Nephron (organoid): ENCODE measurements around the gene UTP4.

Experiments
- H3K27ac Mint-ChIP-seq, 3 experiments: 2 replicates each; pipeline ENCODE4 v1.8.0; 2020; ENCODE audit warnings: mixed read lengths in 3 of 3, mild to moderate bottlenecking in 2 of 3, moderate library complexity in 1 of 3
- H3K27me3 Mint-ChIP-seq: 2 replicates; pipeline ENCODE4 v1.8.0; 2021; ENCODE audit warnings: low read depth, mild to moderate bottlenecking, moderate library complexity, mixed read lengths
- H3K36me3 Mint-ChIP-seq: 2 replicates; pipeline ENCODE4 v1.8.0; 2020; ENCODE audit warnings: low read depth, mixed read lengths
- H3K4me1 Mint-ChIP-seq: 2 replicates; pipeline ENCODE4 v1.8.0; 2020; ENCODE audit warnings: mixed read lengths
- H3K4me3 Mint-ChIP-seq, 3 experiments: 2 replicates each; pipeline ENCODE4 v1.8.0; 2020; ENCODE audit warnings: mild to moderate bottlenecking in 3 of 3, mixed read lengths in 3 of 3, moderate library complexity in 2 of 3
- H3K9me3 Mint-ChIP-seq: 2 replicates; pipeline ENCODE4 v1.8.0; 2020; ENCODE audit warnings: mixed read lengths
- TF ChIP-seq, protein P1 (sequence below), 3 experiments: fragments of 200-600 bp; sonication (generic); IDR thresholded peaks; one replicate each; pipeline ENCODE4 v1.5.0; 2021; ENCODE audit warnings: antibody characterized with exemption in 3 of 3; ENCODE audit not compliant: unreplicated experiment in 3 of 3

The UTP4 gene

GRCh38 chr16:69188716-69189115 is 56.3 kb downstream of the UTP4 start:
- peaks cover 6% of the 10 kb centered on the region for H3K36me3 Mint-ChIP-seq
- peaks cover 39% of the 10 kb centered on the region for H3K4me1 Mint-ChIP-seq
- H3K4me3 Mint-ChIP-seq: peak overlapping the region; percentile 84 to 87 (median 84)
- H3K27me3 Mint-ChIP-seq: no peaks in the 10 kb centered on the region
- peak overlapping the region; percentile 67 to 75 (median 73) for H3K27ac Mint-ChIP-seq
- no peaks in the 10 kb centered on the region for H3K9me3 Mint-ChIP-seq
- TF ChIP-seq, protein P1, sequence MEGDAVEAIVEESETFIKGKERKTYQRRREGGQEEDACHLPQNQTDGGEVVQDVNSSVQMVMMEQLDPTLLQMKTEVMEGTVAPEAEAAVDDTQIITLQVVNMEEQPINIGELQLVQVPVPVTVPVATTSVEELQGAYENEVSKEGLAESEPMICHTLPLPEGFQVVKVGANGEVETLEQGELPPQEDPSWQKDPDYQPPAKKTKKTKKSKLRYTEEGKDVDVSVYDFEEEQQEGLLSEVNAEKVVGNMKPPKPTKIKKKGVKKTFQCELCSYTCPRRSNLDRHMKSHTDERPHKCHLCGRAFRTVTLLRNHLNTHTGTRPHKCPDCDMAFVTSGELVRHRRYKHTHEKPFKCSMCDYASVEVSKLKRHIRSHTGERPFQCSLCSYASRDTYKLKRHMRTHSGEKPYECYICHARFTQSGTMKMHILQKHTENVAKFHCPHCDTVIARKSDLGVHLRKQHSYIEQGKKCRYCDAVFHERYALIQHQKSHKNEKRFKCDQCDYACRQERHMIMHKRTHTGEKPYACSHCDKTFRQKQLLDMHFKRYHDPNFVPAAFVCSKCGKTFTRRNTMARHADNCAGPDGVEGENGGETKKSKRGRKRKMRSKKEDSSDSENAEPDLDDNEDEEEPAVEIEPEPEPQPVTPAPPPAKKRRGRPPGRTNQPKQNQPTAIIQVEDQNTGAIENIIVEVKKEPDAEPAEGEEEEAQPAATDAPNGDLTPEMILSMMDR (IDR thresholded peaks at IDR 0.05; ENCODE audit: unreplicated experiment in 3 of 3): no peak

DNA sequence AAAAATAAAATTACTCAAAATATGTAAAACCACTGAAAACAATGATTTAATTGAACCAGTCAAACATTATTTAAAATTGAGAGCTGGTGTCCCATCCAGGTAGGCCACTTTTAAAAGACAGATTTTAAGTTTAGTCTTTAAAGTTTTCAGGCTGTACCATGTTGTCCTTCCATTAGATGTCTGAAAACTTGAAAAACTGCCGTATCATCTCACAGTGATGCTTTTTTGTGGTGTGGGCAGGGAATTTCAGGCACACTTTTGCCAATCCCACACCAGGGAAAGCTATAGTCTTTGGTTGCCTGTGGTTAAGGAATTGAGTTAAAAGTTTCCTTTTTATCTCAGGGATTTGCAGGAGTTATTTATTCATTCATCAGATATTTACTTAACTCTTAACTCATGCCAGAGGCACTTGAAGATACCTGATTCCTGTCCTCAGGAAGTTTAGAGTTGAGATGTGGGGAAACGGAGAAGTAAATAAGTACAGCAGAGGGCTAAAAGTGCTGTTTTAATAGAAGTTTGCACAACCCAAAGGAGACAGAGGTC is 57.7 kb downstream of the UTP4 start:
- H3K9me3 Mint-ChIP-seq: no peaks in the 10 kb centered on the region
- no peak overlapping the region for H3K27ac Mint-ChIP-seq
- H3K4me3 Mint-ChIP-seq: peak overlapping the region in 2 of 3 experiments; percentile 2 to 37
- H3K4me1 Mint-ChIP-seq: peaks cover 52% of the 10 kb centered on the region
- no peaks in the 10 kb centered on the region for H3K27me3 Mint-ChIP-seq
- TF ChIP-seq, protein P1 (IDR thresholded peaks at IDR 0.05; ENCODE audit: unreplicated experiment in 3 of 3): no peak
- peaks cover 6% of the 10 kb centered on the region for H3K36me3 Mint-ChIP-seq

DNA sequence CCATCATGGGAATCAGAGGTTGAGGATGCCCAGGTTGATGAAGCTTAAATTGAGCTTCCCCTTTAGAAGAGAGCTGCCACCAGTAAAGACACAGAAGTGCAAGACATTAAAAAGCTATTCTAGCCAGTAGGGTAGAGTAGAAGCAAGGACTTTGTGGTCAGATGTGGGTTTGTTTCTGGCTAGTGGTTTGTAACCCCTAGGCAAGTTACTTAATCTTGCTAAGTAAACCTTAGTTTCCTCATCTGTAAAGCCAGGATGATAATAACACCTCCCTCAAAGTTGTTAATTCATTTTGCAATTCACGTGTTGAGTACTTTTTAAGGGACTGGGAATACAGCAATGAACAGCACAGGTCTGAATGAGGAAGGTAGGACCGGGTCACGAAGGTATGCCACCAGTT is 58.1 kb downstream of the UTP4 start:
- H3K4me3 Mint-ChIP-seq: no peak overlapping the region
- no peaks in the 10 kb centered on the region for H3K27me3 Mint-ChIP-seq
- peaks cover 52% of the 10 kb centered on the region for H3K4me1 Mint-ChIP-seq
- H3K36me3 Mint-ChIP-seq: peaks cover 6% of the 10 kb centered on the region
- H3K27ac Mint-ChIP-seq: no peak overlapping the region
- TF ChIP-seq, protein P1 (IDR thresholded peaks at IDR 0.05; ENCODE audit: unreplicated experiment in 3 of 3): no peak
- no peaks in the 10 kb centered on the region for H3K9me3 Mint-ChIP-seq

DNA sequence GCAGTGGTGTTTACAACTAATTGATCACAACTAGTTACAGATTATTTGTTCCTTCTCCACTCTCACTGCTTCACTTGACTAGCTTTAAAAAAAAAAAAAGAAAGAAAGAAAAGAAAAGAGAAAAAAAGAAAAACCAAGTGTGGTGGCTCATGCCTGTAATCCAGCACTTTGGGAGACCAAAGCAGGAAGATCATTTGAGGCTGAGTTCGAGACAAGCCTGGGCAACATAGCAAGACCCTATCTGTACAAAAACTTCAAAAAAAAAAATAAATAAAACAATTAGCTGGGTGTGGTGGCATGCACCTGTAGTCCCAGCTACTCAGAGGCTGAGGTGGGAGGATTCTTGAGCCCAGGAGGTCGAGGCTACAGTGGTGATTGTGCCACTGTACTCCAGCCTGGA is 58.7 kb downstream of the UTP4 start:
- H3K4me3 Mint-ChIP-seq: no peak overlapping the region
- H3K36me3 Mint-ChIP-seq: peaks cover 6% of the 10 kb centered on the region
- TF ChIP-seq, protein P1 (IDR thresholded peaks at IDR 0.05; ENCODE audit: unreplicated experiment in 3 of 3): no peak
- H3K27me3 Mint-ChIP-seq: no peaks in the 10 kb centered on the region
- peaks cover 52% of the 10 kb centered on the region for H3K4me1 Mint-ChIP-seq
- H3K9me3 Mint-ChIP-seq: no peaks in the 10 kb centered on the region
- no peak overlapping the region for H3K27ac Mint-ChIP-seq

GRCh38 chr16:69193855-69194254 is 61.4 kb downstream of the UTP4 start:
- H3K27me3 Mint-ChIP-seq: no peaks in the 10 kb centered on the region
- H3K4me3 Mint-ChIP-seq: no peak overlapping the region
- H3K27ac Mint-ChIP-seq: peak overlapping the region in 1 of 3 experiments; percentile 59
- H3K4me1 Mint-ChIP-seq: peaks cover 49% of the 10 kb centered on the region
- H3K9me3 Mint-ChIP-seq: no peaks in the 10 kb centered on the region
- TF ChIP-seq, protein P1 (IDR thresholded peaks at IDR 0.05; ENCODE audit: unreplicated experiment in 3 of 3): no peak
- peaks cover 6% of the 10 kb centered on the region for H3K36me3 Mint-ChIP-seq

- Mint-ChIP-seq H3K4me3 (no peak overlapping the region), H3K36me3 (peaks cover 6% of the 10 kb centered on the region), H3K9me3 (no peaks in the 10 kb centered on the region), H3K27me3 (no peaks in the 10 kb centered on the region), H3K27ac (peak overlapping the region in 1 of 3 experiments; percentile 59), H3K4me1 (peaks cover 51% of the 10 kb centered on the region)
- TF ChIP-seq, protein P1 (IDR thresholded peaks at IDR 0.05; ENCODE audit: unreplicated experiment in 3 of 3): no peak
Observed at GRCh38 chr16:69194488-69194887, 62.0 kb downstream of the UTP4 start.
